Tibial artery (tissue), 4 donors: ENCODE results near the gene ANKFY1.
A peak's percentile ranks its signal among the peaks of the same experiment; 100 is the strongest.

ENCODE experiments used
- DNase-seq, 2 donors: peaks; one replicate each; pipeline ENCODE4 v3.0.0-alpha.2; 2019
- H3K27ac ChIP-seq, 2 donors: fragments of 200-600 bp; sonication (generic) in 1 of 2; 1 replicate in 1 of 2; 2 replicates in 1 of 2; pipeline ENCODE4 v1.5.1; 2018 to 2019; ENCODE audit warnings: mild to moderate bottlenecking in 1 of 2
- H3K27me3 ChIP-seq, 2 donors: fragments of 200-600 bp; sonication (generic) in 1 of 2; one replicate each; pipeline versions ENCODE4 v1.5.1 to v1.6.0; 2016 to 2019
- H3K36me3 ChIP-seq, 3 donors: fragments of 200-600 bp; sonication (generic) in 2 of 3; one replicate each; pipeline ENCODE4 v1.5.1; 2016 to 2019; ENCODE audit warnings: mild to moderate bottlenecking in 2 of 3
- H3K4me1 ChIP-seq, 4 donors: fragments of 200-600 bp; sonication (generic) in 2 of 4; 1 replicate in 3 of 4; 2 replicates in 1 of 4; pipeline ENCODE4 v1.5.1; 2016 to 2019
- H3K4me3 ChIP-seq, 2 donors: fragments of 200-600 bp; sonication (generic) in 1 of 2; 1 replicate in 1 of 2; 2 replicates in 1 of 2; pipeline ENCODE4 v1.5.1; 2018 to 2019; ENCODE audit warnings: mild to moderate bottlenecking in 2 of 2
- H3K9me3 ChIP-seq, 3 donors: fragments of 200-600 bp; sonication (generic) in 1 of 3; one replicate each; pipeline ENCODE4 v1.5.1; 2016 to 2019
- intact Hi-C: fragments of 100-400 bp; cut with DNase I; formaldehyde crosslinking; loops from one replicate; pipeline ENCODE4 v1.15.0; 2023; ENCODE audit warnings: low total_unique reads
- TF ChIP-seq, protein P1 (sequence below), 2 experiments: fragments of 200-600 bp in 1 of 2; fragments of 450-650 bp in 1 of 2; IDR thresholded peaks; one replicate each; pipeline ENCODE4 v1.5.1; 2017 to 2019; ENCODE audit warnings: antibody characterized with exemption in 2 of 2, mild to moderate bottlenecking in 1 of 2, moderate library complexity in 1 of 2

ANKFY1 gene

DNA sequence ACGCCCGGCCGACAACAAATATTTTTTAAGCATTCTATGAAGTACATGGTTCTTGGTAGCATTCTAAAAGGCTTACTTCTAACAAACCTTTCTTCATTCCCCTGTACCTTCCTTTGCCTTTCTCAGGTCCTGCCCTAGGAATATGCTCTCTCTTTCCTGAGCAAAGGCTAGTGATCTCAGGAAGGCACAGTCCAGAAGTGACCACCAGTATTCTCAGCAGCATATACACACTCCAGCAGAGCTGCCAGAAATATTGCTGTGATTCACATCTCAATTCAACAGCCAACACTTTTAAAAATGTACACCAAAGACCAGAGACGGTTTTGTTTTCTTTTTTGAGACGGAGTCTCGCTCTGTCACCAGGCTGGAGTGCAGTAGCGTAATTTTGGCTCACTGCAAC, 41.4 kb upstream of the ANKFY1 start:
- Histone ChIP-seq H3K27ac (no peak overlapping the region), H3K4me1 (peaks cover 0 to 38% (median 9%) of the 10 kb centered on the region in 4 donors), H3K9me3 (no peaks in the 10 kb centered on the region), H3K4me3 (no peak overlapping the region), H3K27me3 (no peaks in the 10 kb centered on the region), H3K36me3 (peaks cover 9 to 25% (median 11%) of the 10 kb centered on the region in 3 donors)
- intact Hi-C loops = loop anchor here (10.0 kb wide), 1 partner anchor 90 kb away; no protein-coding TSS in a partner anchor
- no peak for DNase-seq
- TF ChIP-seq, protein P1, sequence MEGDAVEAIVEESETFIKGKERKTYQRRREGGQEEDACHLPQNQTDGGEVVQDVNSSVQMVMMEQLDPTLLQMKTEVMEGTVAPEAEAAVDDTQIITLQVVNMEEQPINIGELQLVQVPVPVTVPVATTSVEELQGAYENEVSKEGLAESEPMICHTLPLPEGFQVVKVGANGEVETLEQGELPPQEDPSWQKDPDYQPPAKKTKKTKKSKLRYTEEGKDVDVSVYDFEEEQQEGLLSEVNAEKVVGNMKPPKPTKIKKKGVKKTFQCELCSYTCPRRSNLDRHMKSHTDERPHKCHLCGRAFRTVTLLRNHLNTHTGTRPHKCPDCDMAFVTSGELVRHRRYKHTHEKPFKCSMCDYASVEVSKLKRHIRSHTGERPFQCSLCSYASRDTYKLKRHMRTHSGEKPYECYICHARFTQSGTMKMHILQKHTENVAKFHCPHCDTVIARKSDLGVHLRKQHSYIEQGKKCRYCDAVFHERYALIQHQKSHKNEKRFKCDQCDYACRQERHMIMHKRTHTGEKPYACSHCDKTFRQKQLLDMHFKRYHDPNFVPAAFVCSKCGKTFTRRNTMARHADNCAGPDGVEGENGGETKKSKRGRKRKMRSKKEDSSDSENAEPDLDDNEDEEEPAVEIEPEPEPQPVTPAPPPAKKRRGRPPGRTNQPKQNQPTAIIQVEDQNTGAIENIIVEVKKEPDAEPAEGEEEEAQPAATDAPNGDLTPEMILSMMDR (IDR thresholded peaks at IDR 0.05) = no peak

DNA sequence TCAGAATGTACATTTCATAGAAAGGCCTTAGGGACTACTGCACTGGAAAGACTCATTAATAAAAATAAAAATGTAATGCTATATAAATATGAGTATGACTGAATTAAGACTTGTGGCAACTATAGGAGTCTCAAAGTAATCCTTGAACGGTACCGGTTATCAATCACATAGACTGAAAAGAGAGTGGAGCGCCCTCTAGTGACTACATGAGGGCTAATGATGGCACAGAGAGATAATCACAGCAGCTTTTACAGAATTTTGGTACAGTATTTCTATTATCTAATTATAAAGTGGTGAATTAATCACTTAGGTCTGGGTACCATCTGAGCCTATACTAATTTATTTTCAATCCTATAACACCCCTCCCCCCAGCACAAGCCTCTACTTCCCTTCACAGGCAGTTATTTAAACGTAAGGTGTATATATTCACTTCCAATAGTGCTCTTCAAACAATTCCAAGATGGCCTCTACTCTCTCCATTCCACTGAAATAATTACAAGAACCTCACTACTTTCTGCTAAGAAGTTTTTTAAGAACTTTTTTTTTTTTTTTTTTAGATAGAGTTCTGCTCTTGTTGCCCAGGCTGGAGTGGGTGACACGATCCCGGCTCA, 40.7 kb upstream of the ANKFY1 start:
- Histone ChIP-seq H3K4me3 (no peak overlapping the region), H3K4me1 (peaks cover 0 to 31% (median 7%) of the 10 kb centered on the region in 4 donors), H3K9me3 (no peaks in the 10 kb centered on the region), H3K27me3 (no peaks in the 10 kb centered on the region), H3K36me3 (peaks cover 9 to 25% (median 11%) of the 10 kb centered on the region in 3 donors), H3K27ac (no peak overlapping the region)
- TF ChIP-seq, protein P1 (IDR thresholded peaks at IDR 0.05) = peak; percentile 62 to 66
- peak in 1 of 2 donors; percentile 59 for DNase-seq
- intact Hi-C loops = loop anchor here (10.0 kb wide), 1 partner anchor 90 kb away; no protein-coding TSS in a partner anchor

DNA sequence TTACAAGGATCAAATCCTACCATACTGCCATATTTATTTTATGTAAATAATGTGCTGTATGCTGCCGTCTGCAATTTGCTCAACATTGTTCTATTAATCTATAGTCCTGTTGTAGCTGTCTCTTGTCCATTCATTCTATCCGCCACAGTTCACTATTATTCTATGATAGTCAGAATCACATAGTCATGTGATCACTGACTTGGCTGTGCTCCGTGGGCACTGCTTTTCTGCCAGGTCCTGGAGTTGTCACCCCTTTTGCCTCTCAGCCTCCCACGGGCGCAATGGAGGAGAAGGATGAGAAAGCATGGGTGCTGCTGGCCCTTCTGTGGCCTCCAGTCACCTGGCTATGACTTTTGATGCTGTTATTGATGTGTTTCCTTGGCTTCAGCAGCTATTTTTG, 37.3 kb upstream of the ANKFY1 start:
- intact Hi-C loops = loop anchor here (10.0 kb wide), 1 partner anchor 86 kb away; no protein-coding TSS in a partner anchor
- peaks cover 0 to 20% (median 3%) of the 10 kb centered on the region in 4 donors for H3K4me1 ChIP-seq
- DNase-seq = no peak

DNA sequence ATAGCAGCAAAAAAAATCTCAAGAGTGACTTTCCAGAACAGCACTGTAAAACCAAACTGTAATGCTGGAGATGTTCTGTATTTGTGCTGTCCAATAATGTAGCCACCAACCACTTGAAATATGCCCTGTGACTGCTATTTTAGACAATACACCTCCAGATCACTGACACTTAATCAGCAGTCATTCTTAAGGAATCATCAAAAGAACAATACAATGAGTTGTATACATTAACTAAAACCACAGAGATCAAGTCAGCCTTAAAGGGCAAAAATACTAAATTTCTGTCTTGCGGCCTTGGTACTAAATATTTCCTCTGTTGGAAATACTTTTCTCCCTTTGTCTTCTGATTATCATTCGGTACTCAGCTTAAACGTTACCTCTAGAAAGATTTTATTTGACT, 33.6 kb upstream of the ANKFY1 start:
- Histone ChIP-seq H3K4me3 (no peak overlapping the region), H3K36me3 (peaks cover 0 to 12% (median 0%) of the 10 kb centered on the region in 3 donors), H3K9me3 (no peaks in the 10 kb centered on the region), H3K4me1 (peaks cover 0 to 9% (median 3%) of the 10 kb centered on the region in 4 donors), H3K27me3 (no peaks in the 10 kb centered on the region), H3K27ac (no peak overlapping the region)
- no peak for DNase-seq
- TF ChIP-seq, protein P1 (IDR thresholded peaks at IDR 0.05) = no peak
- intact Hi-C loops = no loop called here

More for the DNA sequence above, 37.3 kb upstream of the ANKFY1 start:
- no peak overlapping the region for H3K4me3 ChIP-seq
- no peak overlapping the region for H3K27ac ChIP-seq
- TF ChIP-seq, protein P1 (IDR thresholded peaks at IDR 0.05) = no peak
- H3K27me3 ChIP-seq = no peaks in the 10 kb centered on the region
- H3K9me3 ChIP-seq = no peaks in the 10 kb centered on the region
- peaks cover 1 to 17% (median 3%) of the 10 kb centered on the region in 3 donors for H3K36me3 ChIP-seq

DNA sequence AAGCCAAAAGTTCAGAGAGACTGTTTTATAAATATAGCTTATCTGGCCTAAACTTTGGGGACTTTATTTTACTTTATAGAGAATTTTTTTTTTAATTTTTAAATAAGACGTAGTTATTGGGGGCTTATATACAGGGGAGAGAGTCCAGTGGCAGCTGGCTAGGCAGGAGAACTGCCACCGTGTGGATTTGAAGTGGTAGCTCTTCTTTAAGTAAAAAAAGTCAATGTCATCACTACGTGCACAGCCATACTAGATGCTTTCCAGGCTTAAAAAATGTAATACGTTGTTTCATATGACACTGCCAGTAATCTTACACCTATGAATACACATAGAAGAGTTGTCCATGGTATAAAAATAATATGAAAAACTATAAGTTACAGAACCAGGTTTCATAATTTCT, 31.9 kb upstream of the ANKFY1 start:
- TF ChIP-seq, protein P1 (IDR thresholded peaks at IDR 0.05) = no peak
- intact Hi-C loops = no loop called here
- no peak overlapping the region for H3K4me3 ChIP-seq
- peaks cover 0 to 12% (median 4%) of the 10 kb centered on the region in 3 donors for H3K36me3 ChIP-seq
- peaks cover 0 to 2% (median under 1%) of the 10 kb centered on the region in 4 donors for H3K4me1 ChIP-seq
- no peaks in the 10 kb centered on the region for H3K27me3 ChIP-seq
- no peak overlapping the region for H3K27ac ChIP-seq
- no peak for DNase-seq
- no peaks in the 10 kb centered on the region for H3K9me3 ChIP-seq
